GM21723 (cell line): ENCODE results near the gene PRMT3.
"Not testable (repeated sequence)": the region's sequence is repeated elsewhere in the genome, so short reads cannot be mapped to it uniquely, and the experiment has no call there.

Experiments
- ATAC-seq: cut with Tn5 transposase; IDR thresholded peaks from one replicate; pipeline ENCODE4 v1.9.1; 2021; ENCODE audit warnings: mild to moderate bottlenecking, moderate library complexity; ENCODE audit not compliant: unreplicated experiment

PRMT3 gene

GRCh38 chr11:20373568-20374209 is 13.8 kb upstream of the PRMT3 start:
- no peak for ATAC-seq

GRCh38 chr11:20374741-20375300 is 12.7 kb upstream of the PRMT3 start:
- ATAC-seq = no peak

GRCh38 chr11:20376162-20376730 is 11.3 kb upstream of the PRMT3 start:
- no peak for ATAC-seq

GRCh38 chr11:20385996-20386395 is 1.5 kb upstream of the PRMT3 start:
- not testable (repeated sequence) for ATAC-seq

GRCh38 chr11:20388096-20389055 is 860 bp downstream of the PRMT3 start:
- ATAC-seq = peak; percentile 24

GRCh38 chr11:20397281-20397680 is 9.8 kb downstream of the PRMT3 start:
- ATAC-seq = peak; percentile 95

- ATAC-seq = no peak
Observed at GRCh38 chr11:20399498-20399897, 12.0 kb downstream of the PRMT3 start.

- no peak for ATAC-seq
Observed at GRCh38 chr11:20403059-20403458, 15.5 kb downstream of the PRMT3 start.

GRCh38 chr11:20406484-20406883 is 19.0 kb downstream of the PRMT3 start:
- ATAC-seq = no peak

- ATAC-seq = no peak
Observed at GRCh38 chr11:20407344-20407743, 19.8 kb downstream of the PRMT3 start.

GRCh38 chr11:20415432-20415831 is 27.9 kb downstream of the PRMT3 start:
- ATAC-seq = no peak

- ATAC-seq = no peak
Observed at GRCh38 chr11:20417771-20418170, 30.3 kb downstream of the PRMT3 start.

GRCh38 chr11:20421946-20422345 is 34.4 kb downstream of the PRMT3 start:
- ATAC-seq = no peak

- no peak for ATAC-seq
Observed at GRCh38 chr11:20429216-20429615, 41.7 kb downstream of the PRMT3 start.

- no peak for ATAC-seq
Observed at GRCh38 chr11:20438637-20439036, 51.1 kb downstream of the PRMT3 start.

GRCh38 chr11:20443596-20443995 is 56.1 kb downstream of the PRMT3 start:
- peak; percentile 61 for ATAC-seq

- ATAC-seq = no peak
Observed at GRCh38 chr11:20444535-20444934, 57.0 kb downstream of the PRMT3 start.

GRCh38 chr11:20448834-20449233 is 61.3 kb downstream of the PRMT3 start:
- no peak for ATAC-seq

GRCh38 chr11:20450829-20451228 is 63.3 kb downstream of the PRMT3 start:
- no peak for ATAC-seq

GRCh38 chr11:20451568-20451967 is 64.1 kb downstream of the PRMT3 start:
- ATAC-seq = no peak

- no peak for ATAC-seq
Observed at GRCh38 chr11:20452585-20452984, 65.1 kb downstream of the PRMT3 start.
